Ramos (cell line): ENCODE data around the gene ATF4.

ENCODE experiments used
- in situ Hi-C: fragments of 300-500 bp; cut with MboI; formaldehyde crosslinking; loops from one replicate; pipeline ENCODE4 v1.14.3; 2022; ENCODE audit warnings: low sequenced_read_pairs; ENCODE audit not compliant: unreplicated experiment

The ATF4 gene

DNA sequence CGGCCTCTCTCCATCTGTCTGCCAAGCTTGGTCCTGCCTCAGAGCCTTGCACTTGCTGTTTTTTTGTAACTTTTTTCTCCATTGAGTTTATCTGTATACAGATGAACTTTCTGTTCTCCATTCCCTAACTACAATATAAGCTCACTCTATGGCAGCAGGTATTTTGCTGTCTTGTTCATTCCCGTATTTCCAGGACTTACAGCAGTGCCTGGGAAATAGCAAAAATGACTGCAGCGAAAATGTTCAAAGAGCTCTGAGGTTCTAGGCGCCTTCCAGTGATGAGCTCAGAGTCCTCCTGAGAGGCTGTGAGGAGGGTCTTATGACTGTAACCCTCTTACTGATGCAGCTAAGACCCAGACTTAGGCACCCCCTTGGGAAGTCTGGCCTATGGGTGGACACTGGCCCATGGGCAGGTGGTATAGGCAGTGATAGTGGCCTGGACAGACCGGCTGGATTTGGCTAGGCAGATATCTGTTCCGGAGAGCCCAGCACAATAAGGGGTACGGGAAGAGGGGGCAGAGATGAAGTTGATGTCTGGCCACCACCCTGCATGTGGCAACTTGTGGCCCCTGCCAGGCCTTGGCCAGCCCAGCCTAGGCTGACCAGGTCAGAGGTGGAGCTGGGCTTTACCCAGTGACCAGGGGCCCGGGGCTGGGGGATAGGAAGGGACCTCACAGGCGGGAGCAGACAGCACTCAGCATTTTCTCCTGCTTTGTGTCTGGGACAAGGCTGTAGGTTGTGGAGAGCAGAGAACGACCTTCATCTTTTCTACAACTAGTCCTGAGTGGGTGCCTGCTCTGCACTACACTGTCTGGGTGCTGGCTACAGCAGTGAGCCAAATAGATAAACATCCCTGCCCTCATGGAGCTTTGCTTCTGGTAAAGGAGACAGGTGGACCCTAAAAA lies 4.6 kb downstream of the ATF4 start:
- in situ Hi-C loops = loop anchor here (5.0 to 25.0 kb wide), 2 partner anchors 78 to 363 kb away; partner anchors contain the start of gene CBX7

GRCh38 chr22:39525658-39525975 lies 5.3 kb downstream of the ATF4 start:
- in situ Hi-C loops = no loop called here

DNA sequence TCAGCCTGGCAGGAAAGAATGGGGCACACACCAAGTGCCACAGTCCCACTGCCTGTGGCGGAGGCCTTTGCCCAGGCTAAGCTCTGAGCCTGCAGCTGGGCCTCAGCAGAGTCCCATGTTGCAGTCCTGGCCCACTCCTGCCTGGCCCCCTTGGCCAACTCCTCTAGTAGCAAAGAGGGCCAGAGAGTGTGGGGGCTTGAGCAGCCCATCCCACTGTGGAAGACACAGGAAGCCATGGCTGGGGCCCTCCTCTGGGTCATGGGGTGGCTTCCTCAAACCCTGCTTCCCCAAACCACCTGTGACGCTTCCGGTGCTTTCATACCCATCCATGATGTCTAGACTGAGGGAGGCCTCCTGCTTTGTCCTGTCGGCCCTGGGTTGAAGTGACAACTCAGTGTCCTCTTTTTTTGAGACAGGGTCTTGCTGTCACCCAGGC lies 6.4 kb downstream of the ATF4 start:
- in situ Hi-C loops = no loop called here

DNA sequence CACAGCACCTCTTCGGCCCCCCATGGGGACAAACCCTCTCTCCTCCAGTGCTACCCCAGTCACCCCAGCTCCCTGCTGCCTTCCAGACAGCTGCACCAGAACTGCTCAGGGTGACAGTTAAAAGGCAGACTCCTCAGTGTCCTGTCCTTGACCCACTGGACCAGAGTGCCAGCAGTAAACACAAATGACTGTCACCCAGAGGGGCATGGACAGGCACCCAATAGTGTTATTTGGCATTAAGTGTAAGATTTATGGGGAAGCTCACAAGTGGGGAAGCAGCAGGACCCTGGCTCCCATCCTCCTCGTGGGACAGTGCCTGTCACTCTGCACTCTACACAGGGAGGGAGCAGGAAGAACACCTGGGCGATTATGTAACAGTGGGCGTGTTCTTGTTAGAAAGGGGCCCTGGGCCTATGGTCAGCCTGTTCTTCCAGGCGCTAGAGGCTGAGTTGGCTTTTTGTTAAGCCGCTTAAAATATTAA lies 7.2 kb downstream of the ATF4 start:
- in situ Hi-C loops = no loop called here

- in situ Hi-C loops = no loop called here
These were observed 7.8 kb downstream of the ATF4 start for GRCh38 chr22:39528080-39528661.

- in situ Hi-C loops = no loop called here
These were observed 8.5 kb downstream of the ATF4 start for GRCh38 chr22:39528681-39529486.

GRCh38 chr22:39529487-39529851 lies 9.1 kb downstream of the ATF4 start:
- in situ Hi-C loops = no loop called here

DNA sequence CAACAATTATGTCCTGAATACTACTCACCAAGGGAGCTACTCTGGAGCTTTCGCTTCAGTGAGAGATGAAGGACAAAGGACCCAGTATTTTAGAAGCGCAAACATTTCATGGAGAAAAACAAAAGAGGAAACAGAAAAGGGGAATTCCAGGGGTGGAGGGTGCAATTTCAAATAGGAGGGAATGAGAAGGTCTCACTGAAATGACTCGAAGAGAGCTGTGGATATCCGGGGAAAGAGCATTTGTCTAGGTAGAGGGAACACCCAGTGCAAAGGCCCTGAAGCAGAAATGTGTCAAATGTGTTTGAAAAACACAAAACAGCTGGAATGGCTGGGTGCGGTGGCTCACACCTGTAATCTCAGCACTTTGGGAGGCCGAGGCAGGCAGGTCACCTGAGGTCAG lies 9.8 kb downstream of the ATF4 start:
- in situ Hi-C loops = loop anchor here (10.0 kb wide), 1 partner anchor 815 kb away; the partner anchor contains the start of gene ADSL

DNA sequence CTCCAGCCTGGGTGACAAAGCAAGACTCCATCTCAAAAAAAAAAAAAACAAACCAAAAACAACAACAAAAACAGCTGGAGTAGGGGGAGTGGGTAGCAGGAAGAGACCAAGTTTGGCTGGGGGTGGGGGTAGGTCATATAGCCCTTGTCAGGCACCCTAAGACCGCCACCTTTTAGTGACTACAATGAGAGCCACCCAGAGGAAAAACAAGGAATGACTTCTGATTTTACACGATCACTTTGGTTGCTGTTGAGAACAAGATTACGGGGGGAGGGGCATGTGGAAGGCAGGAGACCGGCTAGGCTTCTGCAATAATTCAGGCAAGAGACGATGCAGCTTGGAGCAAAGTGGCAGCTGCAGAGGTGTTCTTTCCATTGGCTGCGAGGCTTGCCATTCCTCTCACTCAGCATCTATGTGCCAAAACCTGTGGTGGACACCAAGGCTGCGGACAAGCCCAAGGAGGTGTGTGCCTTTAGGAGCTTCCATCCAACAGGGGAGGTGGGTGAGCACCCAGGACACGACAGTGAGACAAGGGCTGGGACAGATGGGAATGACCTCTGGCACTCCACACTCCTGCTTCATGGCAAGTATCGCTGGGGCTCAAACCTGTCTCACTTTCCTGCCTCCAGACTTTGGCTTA lies 10.4 kb downstream of the ATF4 start:
- in situ Hi-C loops = loop anchor here (10.0 kb wide), 1 partner anchor 814 kb away; the partner anchor contains the start of gene ADSL

DNA sequence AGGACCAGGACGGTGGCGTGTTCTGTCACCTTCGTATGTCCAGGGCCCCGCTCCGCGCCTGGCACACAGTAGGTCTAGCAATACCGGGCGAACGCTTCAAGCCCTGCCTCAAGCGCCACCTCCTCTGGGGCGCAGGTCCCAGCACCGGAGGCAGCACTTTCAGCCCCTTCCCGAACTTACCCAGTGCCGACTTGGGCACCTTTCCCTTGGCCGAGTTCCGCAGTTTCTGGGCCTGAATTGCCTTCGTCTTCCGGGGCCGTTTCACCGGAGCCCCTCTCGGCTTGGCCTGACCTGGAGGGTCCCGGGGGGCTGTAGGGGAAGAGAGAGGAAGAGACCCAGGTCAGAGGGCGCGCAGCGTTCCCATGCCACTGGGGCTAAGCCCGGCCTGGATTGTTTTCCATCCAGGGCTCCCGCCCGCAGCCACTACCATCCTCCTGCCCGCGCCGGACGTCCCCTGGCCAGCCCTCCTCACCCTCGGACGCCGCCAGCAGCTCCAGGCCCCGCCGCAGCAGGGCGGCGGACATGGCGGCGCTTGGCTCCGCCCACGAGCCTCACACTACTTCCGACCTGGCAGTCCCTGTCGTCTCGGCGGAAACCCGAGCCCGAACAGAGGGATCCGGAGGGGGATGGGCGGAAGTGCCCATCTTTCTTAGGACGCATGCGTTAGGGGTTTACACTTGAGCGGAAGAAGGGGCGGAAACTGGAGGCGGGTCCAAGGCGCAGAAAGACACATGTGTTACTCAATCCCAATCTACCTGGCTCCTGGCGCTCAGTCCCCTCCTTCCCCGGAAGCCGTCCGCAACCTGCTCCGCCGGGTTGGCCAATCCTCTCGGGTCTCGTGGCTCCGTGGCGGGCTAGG lies 12.1 kb downstream of the ATF4 start, which contains the start of gene RPS19BP1:
RPS19BP1 (minus strand) TSS at position 534 of the 859 bp plus-strand sequence; CDS start at position 524, 10 bp downstream.
- in situ Hi-C loops = loop anchor here (10.0 kb wide), 1 partner anchor 812 kb away; the partner anchor contains the start of gene ADSL

DNA sequence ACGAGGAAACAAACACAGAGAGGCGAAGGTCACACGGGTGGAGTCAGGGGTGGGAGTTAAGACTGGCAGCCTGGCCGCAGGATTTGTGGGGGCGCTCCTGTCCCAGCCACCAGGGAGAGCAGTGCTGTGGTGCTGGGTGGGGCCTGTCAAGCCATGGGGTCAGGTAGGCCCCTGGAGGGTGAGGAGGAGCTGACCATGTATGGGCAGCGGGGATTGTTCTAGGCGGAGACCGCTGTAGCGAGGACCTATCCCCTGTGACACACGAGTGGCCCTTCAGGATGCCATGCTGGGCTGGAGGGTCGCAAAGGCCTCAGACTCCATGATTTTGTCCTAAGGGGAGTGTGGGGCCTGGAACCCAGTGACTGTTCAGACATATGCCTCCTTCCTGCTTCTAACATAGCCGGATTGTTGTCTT lies 13.7 kb downstream of the ATF4 start:
- in situ Hi-C loops = loop anchor here (10.0 kb wide), 1 partner anchor 811 kb away; the partner anchor contains the start of gene ADSL

DNA sequence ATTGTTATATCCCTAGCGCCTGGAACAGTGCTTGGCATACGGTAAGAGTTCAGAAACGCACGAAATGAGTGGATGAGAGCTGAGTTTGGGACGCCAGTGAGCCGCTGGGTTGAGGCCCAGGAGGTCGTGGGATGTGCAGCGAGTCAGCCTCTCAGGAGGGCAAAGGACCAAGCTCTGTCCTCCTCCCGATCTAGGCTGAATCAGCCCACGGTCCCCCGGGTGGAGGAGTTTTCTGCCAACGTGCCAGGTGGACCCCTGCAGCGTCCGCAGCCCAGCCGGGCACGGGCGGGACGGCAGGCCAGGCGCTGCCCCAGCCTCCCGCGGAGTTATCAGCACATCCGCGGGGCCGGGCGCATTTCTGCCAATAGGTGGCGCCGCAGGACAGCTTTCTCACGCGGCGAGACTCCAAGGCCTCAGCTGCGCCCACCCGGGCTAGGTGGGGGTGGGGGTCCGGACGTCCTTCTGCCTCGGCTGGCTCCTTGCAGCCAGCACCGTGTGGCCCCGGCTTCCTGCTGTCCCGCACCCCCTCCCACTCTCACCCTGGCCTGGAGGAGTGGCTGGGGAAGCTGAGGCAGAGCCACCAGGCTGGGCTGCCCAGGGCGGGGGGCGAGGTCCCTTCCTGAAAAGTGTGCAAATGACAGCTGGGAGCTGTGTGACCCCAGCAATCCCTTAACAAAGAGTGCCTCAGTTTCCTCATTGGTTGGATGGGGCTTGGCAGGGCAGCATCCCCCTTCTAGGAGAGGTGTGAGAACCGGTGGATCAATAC lies 14.4 kb downstream of the ATF4 start:
- in situ Hi-C loops = loop anchor here (10.0 kb wide), 1 partner anchor 810 kb away; the partner anchor contains the start of gene ADSL

DNA sequence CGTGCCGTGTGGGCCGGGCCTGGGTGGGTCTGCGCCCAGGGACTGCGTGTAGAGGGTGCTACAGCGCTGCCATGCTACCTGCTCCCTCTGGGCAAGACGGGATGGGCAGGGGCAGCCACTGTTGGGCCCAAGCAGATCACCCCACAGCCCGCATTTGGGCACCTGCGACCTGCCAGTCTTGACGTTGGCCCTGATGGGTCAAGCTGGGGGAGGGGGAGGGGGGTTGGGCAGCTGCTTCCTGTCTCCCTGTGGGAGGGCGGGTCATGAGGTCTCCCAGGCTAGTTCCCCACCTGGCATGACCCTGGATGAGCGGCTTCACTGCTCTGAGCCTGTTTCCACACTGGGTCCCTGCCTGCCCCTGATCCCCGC lies 15.0 kb downstream of the ATF4 start:
- in situ Hi-C loops = loop anchor here (10.0 kb wide), 1 partner anchor 809 kb away; the partner anchor contains the start of gene ADSL

GRCh38 chr22:39535831-39536449 lies 15.6 kb downstream of the ATF4 start:
- in situ Hi-C loops = loop anchor here (10.0 kb wide), 1 partner anchor 809 kb away; the partner anchor contains the start of gene ADSL

GRCh38 chr22:39536711-39537110 lies 16.3 kb downstream of the ATF4 start:
- in situ Hi-C loops = loop anchor here (10.0 kb wide), 1 partner anchor 808 kb away; the partner anchor contains the start of gene ADSL

- in situ Hi-C loops = loop anchor here (10.0 kb wide), 1 partner anchor 807 kb away; the partner anchor contains the start of gene ADSL
These were observed 17.6 kb downstream of the ATF4 start for GRCh38 chr22:39537975-39538374.

DNA sequence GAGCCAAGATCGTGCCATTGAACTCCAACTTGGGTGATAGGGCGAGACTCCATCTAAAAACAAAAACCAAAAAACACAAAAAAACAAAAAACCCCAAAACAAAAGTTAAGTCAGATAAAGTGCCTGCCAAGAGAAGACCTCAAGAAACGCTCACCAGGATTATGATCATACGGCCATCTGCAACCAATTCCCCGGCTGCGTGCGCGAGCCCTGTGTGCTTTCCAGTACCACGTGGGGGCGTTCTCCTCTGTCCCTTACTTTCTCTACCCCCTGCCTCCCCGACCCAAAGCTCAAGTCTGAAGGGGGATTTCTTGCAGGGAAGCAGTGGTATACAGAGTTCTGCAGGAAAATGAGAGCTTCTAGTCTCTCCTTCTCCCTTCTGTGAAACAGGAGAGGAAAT lies 22.7 kb downstream of the ATF4 start:
- in situ Hi-C loops = loop anchor here (5.0 to 10.0 kb wide), 2 partner anchors 262 to 489 kb away; no protein-coding TSS in a partner anchor
